Right lobe of liver (tissue), 6 donors: ENCODE measurements around the gene NHLRC4. TPM values are rescaled to one million over a fixed set of nuclear protein-coding genes. Genes with fewer than 3 reads are reported as not detected.

ENCODE experiments used
- ATAC-seq, 4 donors: fragments of 200-7000 bp; cut with Tn5 transposase; one replicate each; pipeline ENCODE4 v1.9.1; 2020; ENCODE audit warnings: mild to moderate bottlenecking in 4 of 4, moderate library complexity in 4 of 4
- DNase-seq, 3 donors: peaks; one replicate each; pipeline ENCODE4 v3.0.0-alpha.2; 2020
- H3K27ac ChIP-seq, 3 donors: fragments of 200-600 bp; one replicate each; pipeline ENCODE4 v1.8.0; 2022
- H3K27me3 ChIP-seq, 2 donors: fragments of 200-600 bp; one replicate each; pipeline ENCODE4 v1.8.0; 2022
- H3K36me3 ChIP-seq, 4 donors: fragments of 200-600 bp; sonication (generic) in 1 of 4; one replicate each; pipeline versions ENCODE4 v1.5.1 to v1.8.0; 2017 to 2022; ENCODE audit warnings: control low read depth in 1 of 4
- H3K4me1 ChIP-seq, 4 donors: fragments of 200-600 bp; sonication (generic) in 1 of 4; one replicate each; pipeline versions ENCODE4 v1.5.1 to v1.8.0; 2017 to 2022; ENCODE audit warnings: control low read depth in 1 of 4
- H3K4me3 ChIP-seq, 3 donors: fragments of 200-600 bp; one replicate each; pipeline ENCODE4 v1.8.0; 2022
- H3K9me3 ChIP-seq, 4 donors: fragments of 200-600 bp; sonication (generic) in 1 of 4; one replicate each; pipeline versions ENCODE4 v1.5.1 to v1.8.0; 2017 to 2022; ENCODE audit warnings: control low read depth in 1 of 4
- CTCF ChIP-seq, 4 donors: fragments of 200-600 bp in 3 of 4; fragments of 450-650 bp in 1 of 4; IDR thresholded peaks; one replicate each; pipeline versions ENCODE4 v1.5.1 to v1.8.0; 2016 to 2022; ENCODE audit warnings: antibody characterized with exemption in 4 of 4, mild to moderate bottlenecking in 2 of 4
- POLR2A ChIP-seq: fragments of 450-650 bp; IDR thresholded peaks from one replicate; pipeline ENCODE4 v1.6.1; 2017; ENCODE audit warnings: antibody characterized with exemption, mild to moderate bottlenecking
- WGBS: methylation state at CpG from one replicate; pipeline ENCODE4 v1.1.6; 2018; ENCODE audit warnings: low coverage, low lambda C conversion rate; ENCODE audit not compliant: insufficient coverage; ENCODE audit errors: missing lambda C conversion rate; 5-methylcytosine and 5-hydroxymethylcytosine counted together
- intact Hi-C, 2 donors: fragments of 100-400 bp; cut with DNase I; formaldehyde crosslinking; loops; one replicate each; pipeline versions ENCODE4 v1.11.2 to v1.14.1; 2022
- microRNA-seq, 2 donors: library from miRNA; unstranded; fragments of <30 nt; microRNA quantifications; one replicate each; pipeline ENCODE4, GENCODE V29; 2019 to 2020
- small RNA-seq, 2 experiments: library from RNA; depleted of rRNA; stranded (forward); fragments of <200 nt; gene quantifications; one replicate each; pipeline ENCODE3, GENCODE V24; 2016
- total RNA-seq, 6 experiments: library from RNA; depleted of rRNA in 2 of 6; stranded (reverse); fragments of >200 nt in 2 of 6; fragmentation: NEBNext Ultra II Directional in 3 of 6; extraction: Animal tissue kit (Norgen Biotek cat#: 25700) in 3 of 6; gene quantifications; one replicate each; pipeline versions ENCODE4 v1.1.0 to v1.2.4, GENCODE V29; 2016 to 2023
- donor health status: DM: no; HTN: yes; CAD: no.
- donor health status: DM: no; HTN: no; CAD: no.
- donor health status: DM: no; HTN: no; CAD: no.
- donor health status: DM: no; HTN: yes; CAD: no.
- donor health status: DM: no; HTN: yes; CAD: no.

Gene NHLRC4
- total RNA-seq, 6 experiments from 2014 or later: 0.12 to 0.33 (median 0.28) TPM; not detected in 1

GRCh38 chr16:615122-615521 lies 48.3 kb downstream of the NHLRC4 start:
- DNase-seq: no peak
- intact Hi-C loops: no loop called here
- H3K4me1 ChIP-seq: peaks cover 0 to 15% (median 3%) of the 10 kb centered on the region in 4 donors
- no peaks in the 10 kb centered on the region for H3K36me3 ChIP-seq
- no peak overlapping the region for H3K27ac ChIP-seq
- no peaks in the 10 kb centered on the region for H3K27me3 ChIP-seq
- no peak for TF ChIP-seq CTCF (IDR thresholded peaks at IDR 0.05)
- TF ChIP-seq POLR2A: no peak
- ATAC-seq: no peak
- WGBS: 92% methylated on average over 10 of the region's 13 CpGs
- no peaks in the 10 kb centered on the region for H3K9me3 ChIP-seq
- H3K4me3 ChIP-seq: no peak overlapping the region

GRCh38 chr16:616733-617586 lies 50.2 kb downstream of the NHLRC4 start:
- H3K4me3 ChIP-seq: no peak overlapping the region
- peak in 3 of 4 donors; percentile 22 to 47 (median 28) for ATAC-seq
- no peaks in the 10 kb centered on the region for H3K27me3 ChIP-seq
- WGBS: 50% methylated on average over 1 of the region's 39 CpGs
- H3K4me1 ChIP-seq: peaks cover 0 to 15% (median 3%) of the 10 kb centered on the region in 4 donors
- no peaks in the 10 kb centered on the region for H3K9me3 ChIP-seq
- DNase-seq: no peak
- intact Hi-C loops: no loop called here
- no peak for TF ChIP-seq CTCF (IDR thresholded peaks at IDR 0.05)
- no peak for TF ChIP-seq POLR2A
- no peaks in the 10 kb centered on the region for H3K36me3 ChIP-seq
- no peak overlapping the region for H3K27ac ChIP-seq

- ATAC-seq (peak in 2 of 4 donors; percentile 6 to 10), DNase-seq (no peak)
- Histone ChIP-seq H3K36me3 (no peaks in the 10 kb centered on the region), H3K4me3 (no peak overlapping the region), H3K9me3 (no peaks in the 10 kb centered on the region), H3K27me3 (no peaks in the 10 kb centered on the region), H3K4me1 (peaks cover 0 to 15% (median 3%) of the 10 kb centered on the region in 4 donors), H3K27ac (no peak overlapping the region)
- 55% methylated on average over 3 of the region's 16 CpGs for WGBS
- TF ChIP-seq POLR2A (no peak), CTCF (IDR thresholded peaks at IDR 0.05) (no peak)
- intact Hi-C loops: no loop called here
Observed at GRCh38 chr16:617855-618254, 51.0 kb downstream of the NHLRC4 start.

Small RNA genes lying within 50 kb of the gene (microRNA-seq; reads per million reads assigned to microRNA genes)
- gene MIR3176 (2.0 to 2.6 reads per million in 2 donors), gene MIR5587 (0.29 to 1.3 reads per million in 2 donors)

Small RNA genes lying within 50 kb of the gene (small RNA-seq; reads per million reads assigned to genes)
- gene MIR3176 (0 to 0.19 reads per million in 2 experiments), gene MIR5587 (0 to 0.29 reads per million in 2 experiments), gene Z98883.1 (0 reads per million in 2 experiments)

Other genes with a start within 250 kb of the NHLRC4 start
- gene AXIN1, start 214.3 kb upstream of the NHLRC4 start, total RNA-seq: 10 to 100 TPM in 3 of 6 experiments, 1 to 10 TPM in 3; 5.5 to 17.4 (median 9.4) TPM
- 10 to 100 TPM; 29.9 to 64.7 (median 32.6) TPM for gene MRPL28, start 196.5 kb upstream of the NHLRC4 start, total RNA-seq
- gene PGAP6, start 185.0 kb upstream of the NHLRC4 start, total RNA-seq: 10 to 100 TPM; 24.3 to 44.6 (median 28.0) TPM
- gene NME4, start 169.8 kb upstream of the NHLRC4 start, total RNA-seq: 10 to 100 TPM; 50.3 to 83.6 (median 61.0) TPM
- gene DECR2, start 165.1 kb upstream of the NHLRC4 start, total RNA-seq: 100 to 1,000 TPM in 3 of 6 experiments, 10 to 100 TPM in 3; 73.6 to 169 (median 97.0) TPM
- gene RAB11FIP3, start 141.4 kb upstream of the NHLRC4 start, total RNA-seq: 10 to 100 TPM; 19.5 to 38.3 (median 25.5) TPM
- gene CAPN15, start 39.3 kb upstream of the NHLRC4 start, total RNA-seq: 10 to 100 TPM; 17.3 to 34.3 (median 23.3) TPM
- not detected for gene PRR35, start 6.6 kb upstream of the NHLRC4 start, total RNA-seq
- gene PIGQ, start 3.0 kb downstream of the NHLRC4 start, total RNA-seq: 10 to 100 TPM; 19.5 to 32.0 (median 27.8) TPM
- 10 to 100 TPM in 5 of 6 experiments, 1 to 10 TPM in 1; 10.0 to 14.1 (median 12.0) TPM for gene RAB40C, start 23.1 kb downstream of the NHLRC4 start, total RNA-seq
- under 1 TPM; 0.43 to 0.70 (median 0.56) TPM for gene WFIKKN1, start 64.0 kb downstream of the NHLRC4 start, total RNA-seq
- gene METTL26, start 69.3 kb downstream of the NHLRC4 start, total RNA-seq: 100 to 1,000 TPM in 1 of 6 experiments, 10 to 100 TPM in 5; 22.7 to 126 (median 32.6) TPM
- 100 to 1,000 TPM in 2 of 6 experiments, 10 to 100 TPM in 4; 48.8 to 130 (median 76.7) TPM for gene MCRIP2, start 74.8 kb downstream of the NHLRC4 start, total RNA-seq
- gene WDR90, start 82.4 kb downstream of the NHLRC4 start, total RNA-seq: 10 to 100 TPM in 4 of 6 experiments, 1 to 10 TPM in 2; 7.2 to 18.1 (median 11.8) TPM
- 10 to 100 TPM; 28.5 to 44.8 (median 40.3) TPM for gene RHOT2, start 101.1 kb downstream of the NHLRC4 start, total RNA-seq
- 1 to 10 TPM in 1 of 6 experiments, under 1 TPM in 5; 0.37 to 1.1 (median 0.60) TPM for gene RHBDL1, start 108.7 kb downstream of the NHLRC4 start, total RNA-seq
- gene STUB1, start 113.4 kb downstream of the NHLRC4 start, total RNA-seq: 10 to 100 TPM; 37.3 to 69.6 (median 54.3) TPM
- gene JMJD8, start 117.3 kb downstream of the NHLRC4 start, total RNA-seq: 10 to 100 TPM; 26.9 to 68.1 (median 36.9) TPM
- 10 to 100 TPM in 1 of 6 experiments, 1 to 10 TPM in 5; 5.5 to 11.7 (median 9.7) TPM for gene WDR24, start 123.4 kb downstream of the NHLRC4 start, total RNA-seq
- gene FBXL16, start 138.8 kb downstream of the NHLRC4 start, total RNA-seq: 1 to 10 TPM in 2 of 6 experiments, under 1 TPM in 1, not detected in 3; 0.05 to 2.3 (median 1.7) TPM
- gene METRN, start 148.1 kb downstream of the NHLRC4 start, total RNA-seq: 10 to 100 TPM; 14.0 to 43.7 (median 26.2) TPM
- 10 to 100 TPM; 19.7 to 56.0 (median 28.2) TPM for gene ANTKMT, start 154.1 kb downstream of the NHLRC4 start, total RNA-seq
- gene CCDC78, start 159.4 kb downstream of the NHLRC4 start, total RNA-seq: under 1 TPM in 1 of 6 experiments, not detected in 5; 0.31 TPM
- 1 to 10 TPM in 4 of 6 experiments, under 1 TPM in 2; 0.83 to 2.5 (median 1.3) TPM for gene HAGHL, start 160.1 kb downstream of the NHLRC4 start, total RNA-seq
- 10 to 100 TPM; 11.9 to 26.1 (median 17.3) TPM for gene CIAO3, start 174.0 kb downstream of the NHLRC4 start, total RNA-seq
- under 1 TPM in 1 of 6 experiments, not detected in 5; 0.25 TPM for gene MSLN, start 193.7 kb downstream of the NHLRC4 start, total RNA-seq
- gene RPUSD1, start 221.4 kb downstream of the NHLRC4 start, total RNA-seq: 10 to 100 TPM in 2 of 6 experiments, 1 to 10 TPM in 4; 5.1 to 16.2 (median 6.6) TPM
- 1 to 10 TPM; 2.9 to 7.8 (median 4.6) TPM for gene CHTF18, start 221.6 kb downstream of the NHLRC4 start, total RNA-seq
- not detected for gene GNG13, start 233.7 kb downstream of the NHLRC4 start, total RNA-seq